ENCODE results near the gene TTLL9.
A peak's percentile ranks its signal among the peaks of the same experiment; 100 is the strongest.

TTLL9 gene

GRCh38 chr20:31869673-31869941 is 827 bp upstream of the TTLL9 start:
- no peak for DNase-seq
- TF ChIP-seq CTCF (IDR thresholded peaks at IDR 0.05; ENCODE audit: low read depth, low read length): no peak
- Histone ChIP-seq H3K4me3 (ENCODE audit: low read depth, low read length) (peak overlapping the region; percentile 55), H3K27me3 (peaks cover 31% of the 10 kb centered on the region), H3K36me3 (no peaks in the 10 kb centered on the region), H3K4me1 (no peaks in the 10 kb centered on the region), H3K9me3 (no peaks in the 10 kb centered on the region)

DNA sequence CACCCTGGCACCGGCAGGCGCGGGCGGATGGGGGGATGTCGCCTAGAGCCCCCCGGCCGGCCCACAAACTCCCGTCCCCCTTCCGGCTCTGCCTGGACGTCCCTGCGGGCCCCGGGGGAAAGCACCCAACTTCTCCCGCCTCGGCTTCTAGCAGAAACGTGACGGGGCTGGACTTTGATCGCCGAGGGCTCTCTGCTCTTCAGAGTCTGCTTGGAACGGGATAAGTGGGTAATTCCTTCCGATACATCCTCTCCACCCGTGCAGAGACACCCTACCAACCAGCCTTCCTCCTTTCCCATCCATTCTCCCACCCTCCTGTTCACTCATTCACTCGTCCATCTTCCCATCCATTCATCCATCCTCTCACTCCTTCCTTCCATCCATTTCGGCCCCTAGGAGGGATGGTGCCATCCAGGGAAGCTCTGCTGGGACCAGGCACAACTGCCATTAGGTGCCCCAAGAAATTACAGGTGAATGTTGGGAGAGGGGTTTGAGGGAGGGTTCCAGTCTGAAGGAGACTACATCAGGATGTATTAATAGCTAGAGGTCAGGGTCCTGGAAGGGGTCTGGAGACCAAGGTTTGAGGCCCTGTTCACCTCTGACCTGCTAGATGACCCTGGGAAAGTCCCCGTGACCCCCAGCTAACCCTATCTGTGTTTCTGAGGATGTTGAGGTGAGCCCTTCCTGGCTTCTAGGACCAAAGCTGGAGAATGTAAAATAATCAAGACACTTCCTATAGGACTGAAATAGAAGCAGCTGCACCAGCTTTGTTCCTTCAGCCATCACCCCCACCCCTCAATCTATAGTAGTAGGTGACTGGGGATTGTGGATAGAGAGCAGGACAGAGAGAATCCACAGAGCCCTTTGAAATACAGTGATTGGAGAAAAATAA is 538 bp downstream of the TTLL9 start:
- no peak for TF ChIP-seq CTCF (IDR thresholded peaks at IDR 0.05; ENCODE audit: low read depth, low read length)
- Histone ChIP-seq H3K4me3 (ENCODE audit: low read depth, low read length) (peak overlapping the region; percentile 55), H3K9me3 (no peaks in the 10 kb centered on the region), H3K36me3 (no peaks in the 10 kb centered on the region), H3K4me1 (no peaks in the 10 kb centered on the region), H3K27me3 (peaks cover 31% of the 10 kb centered on the region)
- no peak for DNase-seq

GRCh38 chr20:31871618-31871954 is 1.2 kb downstream of the TTLL9 start:
- no peaks in the 10 kb centered on the region for H3K36me3 ChIP-seq
- no peak overlapping the region for H3K4me3 ChIP-seq (ENCODE audit: low read depth, low read length)
- H3K27me3 ChIP-seq: peaks cover 31% of the 10 kb centered on the region
- TF ChIP-seq CTCF (IDR thresholded peaks at IDR 0.05; ENCODE audit: low read depth, low read length): no peak
- H3K4me1 ChIP-seq: no peaks in the 10 kb centered on the region
- no peaks in the 10 kb centered on the region for H3K9me3 ChIP-seq
- no peak for DNase-seq

DNA sequence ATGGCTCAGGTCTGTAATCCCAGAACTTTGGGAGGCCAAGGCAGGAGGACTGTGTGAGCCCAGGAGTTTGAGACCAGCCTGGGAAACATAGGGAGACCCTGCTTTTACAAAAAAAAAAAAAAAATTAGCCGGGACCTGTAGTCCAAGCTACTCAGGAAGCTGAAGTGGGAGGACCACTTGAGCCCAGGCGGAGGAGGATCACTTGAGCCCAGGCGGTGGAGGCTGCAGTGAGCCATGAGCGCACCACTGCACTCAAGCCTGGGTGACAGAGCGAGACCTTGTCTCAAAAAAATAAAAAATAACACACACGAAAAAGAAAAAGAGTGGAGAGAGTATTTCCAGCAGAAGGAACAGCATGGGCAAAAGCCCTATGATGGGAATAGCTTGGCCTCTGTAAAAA is 2.0 kb downstream of the TTLL9 start:
- Histone ChIP-seq H3K27me3 (peaks cover 31% of the 10 kb centered on the region), H3K36me3 (no peaks in the 10 kb centered on the region), H3K4me3 (ENCODE audit: low read depth, low read length) (no peak overlapping the region), H3K9me3 (no peaks in the 10 kb centered on the region), H3K4me1 (no peaks in the 10 kb centered on the region)
- no peak for DNase-seq
- TF ChIP-seq CTCF (IDR thresholded peaks at IDR 0.05; ENCODE audit: low read depth, low read length): no peak

DNA sequence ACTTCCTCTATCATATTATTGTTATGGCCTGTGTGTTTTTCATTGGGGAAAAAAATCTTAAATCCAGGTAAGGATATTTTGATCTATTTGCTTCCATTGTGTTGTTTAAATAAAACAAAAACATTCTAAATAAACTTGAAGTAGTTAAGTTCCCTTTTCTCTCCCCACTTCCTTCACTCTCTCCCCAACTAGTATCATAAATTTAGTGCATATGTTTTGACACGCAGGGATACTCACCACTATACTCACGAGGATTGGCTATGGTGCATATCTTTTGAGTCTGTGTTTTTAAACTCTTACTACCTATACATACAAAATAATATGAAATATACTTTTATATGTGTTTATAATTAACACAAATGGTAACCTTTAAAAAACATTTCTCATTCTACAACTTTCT is 5.2 kb downstream of the TTLL9 start:
- Histone ChIP-seq H3K4me3 (ENCODE audit: low read depth, low read length) (no peak overlapping the region), H3K27me3 (peaks cover 15% of the 10 kb centered on the region), H3K36me3 (no peaks in the 10 kb centered on the region), H3K9me3 (no peaks in the 10 kb centered on the region), H3K4me1 (no peaks in the 10 kb centered on the region)
- TF ChIP-seq CTCF (IDR thresholded peaks at IDR 0.05; ENCODE audit: low read depth, low read length): no peak
- DNase-seq: no peak

GRCh38 chr20:31877684-31878083 is 7.2 kb downstream of the TTLL9 start:
- H3K9me3 ChIP-seq: no peaks in the 10 kb centered on the region
- H3K4me1 ChIP-seq: no peaks in the 10 kb centered on the region
- no peak for DNase-seq
- H3K36me3 ChIP-seq: no peaks in the 10 kb centered on the region
- H3K27me3 ChIP-seq: no peaks in the 10 kb centered on the region
- H3K4me3 ChIP-seq (ENCODE audit: low read depth, low read length): no peak overlapping the region
- TF ChIP-seq CTCF (IDR thresholded peaks at IDR 0.05; ENCODE audit: low read depth, low read length): no peak

Measured in BE2C (cell line).